ENCODE results near the gene NDUFAF5.

NDUFAF5 gene

GRCh38 chr20:13778827-13779226, 6.0 kb upstream of the NDUFAF5 start:
- no peak for FAIRE-seq

GRCh38 chr20:13783528-13783927, 1.3 kb upstream of the NDUFAF5 start:
- no peak for FAIRE-seq

- FAIRE-seq: no peak
Measured at GRCh38 chr20:13784271-13784892, 446 bp upstream of the NDUFAF5 start.

GRCh38 chr20:13786143-13786828, 1.5 kb downstream of the NDUFAF5 start:
- no peak for FAIRE-seq

GRCh38 chr20:13788167-13788834, 3.5 kb downstream of the NDUFAF5 start:
- FAIRE-seq: peak; percentile 97

- FAIRE-seq: no peak
Measured at GRCh38 chr20:13790708-13791107, 5.9 kb downstream of the NDUFAF5 start.

- no peak for FAIRE-seq
Measured at GRCh38 chr20:13791540-13792459, 7.0 kb downstream of the NDUFAF5 start.

- FAIRE-seq: no peak
Measured at GRCh38 chr20:13793001-13793400, 8.2 kb downstream of the NDUFAF5 start.

- FAIRE-seq: no peak
Measured at GRCh38 chr20:13794667-13795066, 9.8 kb downstream of the NDUFAF5 start.

GRCh38 chr20:13799040-13799439, 14.2 kb downstream of the NDUFAF5 start:
- FAIRE-seq: no peak

- no peak for FAIRE-seq
Measured at GRCh38 chr20:13799974-13800373, 15.1 kb downstream of the NDUFAF5 start.

GRCh38 chr20:13800728-13801134, 15.9 kb downstream of the NDUFAF5 start:
- no peak for FAIRE-seq

GRCh38 chr20:13809373-13809772, 24.5 kb downstream of the NDUFAF5 start:
- FAIRE-seq: no peak

GRCh38 chr20:13809855-13810254, 25.0 kb downstream of the NDUFAF5 start:
- FAIRE-seq: no peak

- no peak for FAIRE-seq
Measured at GRCh38 chr20:13810446-13810845, 25.6 kb downstream of the NDUFAF5 start.

GRCh38 chr20:13813910-13814309, 29.1 kb downstream of the NDUFAF5 start:
- FAIRE-seq: no peak

- FAIRE-seq: no peak
Measured at GRCh38 chr20:13814672-13815071, 29.8 kb downstream of the NDUFAF5 start.

GRCh38 chr20:13816757-13817156, 31.9 kb downstream of the NDUFAF5 start:
- no peak for FAIRE-seq

- no peak for FAIRE-seq
Measured at GRCh38 chr20:13817342-13817741, 32.5 kb downstream of the NDUFAF5 start.

- peak; percentile 84 for FAIRE-seq
Measured at GRCh38 chr20:13819885-13820645, 35.2 kb downstream of the NDUFAF5 start.

GRCh38 chr20:13821876-13822275, 37.0 kb downstream of the NDUFAF5 start:
- no peak for FAIRE-seq

- FAIRE-seq: no peak
Measured at GRCh38 chr20:13822459-13822858, 37.6 kb downstream of the NDUFAF5 start.

Data from islet of Langerhans (tissue), 1 donor.